ENCODE results near the gene SMAD6. TPM values are rescaled to one million over a fixed set of nuclear protein-coding genes. Genes with fewer than 3 reads are reported as not detected.

Gene SMAD6
- total and polyA plus RNA-seq, 10 of the 15 experiments (the other 5 are each of a cell fraction or from before 2014, with no cell fraction given) = under 0.01 to 0.10 (median 0.03) TPM; not detected in 7

DNA sequence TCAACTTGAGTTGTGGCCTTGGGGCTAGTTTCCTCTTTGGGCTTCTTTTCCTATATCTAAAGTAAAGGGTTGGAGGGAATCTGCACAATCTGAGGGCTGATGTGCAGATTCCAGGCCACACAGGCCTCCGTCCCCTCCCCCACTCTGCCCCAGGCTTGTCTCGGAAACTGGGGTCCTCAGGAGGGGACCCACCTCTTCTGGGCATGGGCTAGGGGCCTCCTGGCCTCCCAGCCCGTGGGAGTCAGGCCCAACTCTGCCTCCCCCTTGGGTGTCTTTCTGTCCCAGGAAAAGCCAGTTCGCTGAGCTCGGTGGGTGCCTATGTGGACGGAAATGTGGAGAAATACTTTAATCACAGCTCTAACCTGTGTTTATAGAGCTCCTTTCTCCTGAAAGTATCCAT lies 4.8 kb downstream of the SMAD6 start:
- DNase-seq (ENCODE audit: low read depth, low spot score) (no peak), ATAC-seq (no peak), FAIRE-seq (no peak)
- no peaks in the 10 kb centered on the region for H3K36me3 ChIP-seq (ENCODE audit: control insufficient read depth in 2 of 2, insufficient read depth in 2 of 2, low read length in 1 of 2)
- ChIA-PET POLR2A (no interaction called here), CTCF (interaction anchor here (0.6 to 1.6 kb wide), 6 partner anchors 52 to 145 kb away, joined by 3 to 5 read pairs (median 3); no protein-coding TSS in a partner anchor), RAD21 (ENCODE audit: unreplicated experiment) (interaction anchor here (0.7 kb wide), 1 partner anchor 784 kb away, joined by 3 read pairs; no protein-coding TSS in a partner anchor), SMC1A (ENCODE audit: uncharacterized antibody, unreplicated experiment) (interaction anchor here (0.9 kb wide), 1 partner anchor 65 kb away, joined by 4 read pairs; no protein-coding TSS in a partner anchor)
- H3K27ac ChIP-seq (ENCODE audit: control insufficient read depth, insufficient read depth) = no peak overlapping the region
- H3K4me3 ChIP-seq = no peak overlapping the region
- no peak overlapping the region for H3K9ac ChIP-seq (ENCODE audit: control insufficient read depth, insufficient read depth, low read length)
- no peak overlapping the region for H3K4me2 ChIP-seq (ENCODE audit: control insufficient read depth, insufficient read depth)
- peaks cover 11 to 15% of the 10 kb centered on the region in 2 experiments for H3K27me3 ChIP-seq (replicated peaks in 1 of 2; ENCODE audit: control insufficient read depth in 2 of 2, insufficient read depth in 2 of 2, low read length in 1 of 2)
- no peaks in the 10 kb centered on the region for H3K9me3 ChIP-seq (replicated peaks; ENCODE audit: control insufficient read depth, insufficient read depth, low read length)
- intact Hi-C loops (cut with micrococcal nuclease; ENCODE audit: unreplicated experiment) (loop anchor here (10.0 kb wide), 1 partner anchor 92 kb away; no protein-coding TSS in a partner anchor), in situ Hi-C loops (cut with MboI) (no loop called here)
- H3K79me2 ChIP-seq (ENCODE audit: control insufficient read depth, insufficient read depth, low read length) = no peaks in the 10 kb centered on the region
- no peak overlapping the region for H2AFZ ChIP-seq (ENCODE audit: control insufficient read depth, low read depth, low read length)
- no TSS peak for BruUV-seq (replicated peaks)
- peaks cover 19% of the 10 kb centered on the region for H3K4me1 ChIP-seq (ENCODE audit: control insufficient read depth, insufficient read depth, low read length)
- 39% methylated on average over 6 of the region's 6 CpGs for WGBS (ENCODE audit: insufficient coverage, insufficient replicate concordance, low lambda C conversion rate, missing lambda C conversion rate)
- TF ChIP-seq SUZ12 (IDR thresholded peaks at IDR 0.05; ENCODE audit: unreplicated experiment) (no peak), BCL11A (IDR thresholded peaks at IDR 0.05; ENCODE audit: low read depth, low read length) (no peak), GATAD2B (conservative IDR thresholded peaks at IDR 0.05; ENCODE audit: low read depth) (no peak), CHD1 (IDR thresholded peaks at IDR 0.05; ENCODE audit: low read depth, low read length) (no peak), PAX5 (IDR thresholded peaks at IDR 0.05; ENCODE audit: borderline replicate concordance, low read depth, low read length) (no peak), ZBED1 (IDR thresholded peaks at IDR 0.05; ENCODE audit: borderline replicate concordance) (no peak), ZNF24 (IDR thresholded peaks at IDR 0.05) (no peak), ASH2L (IDR thresholded peaks at IDR 0.05; ENCODE audit: borderline replicate concordance, low read depth) (no peak), HCFC1 (IDR thresholded peaks at IDR 0.05; ENCODE audit: low read length) (no peak), BMI1 (IDR thresholded peaks at IDR 0.05; ENCODE audit: borderline replicate concordance) (no peak), CEBPB (IDR thresholded peaks at IDR 0.05; ENCODE audit: borderline replicate concordance in 1 of 2, low read depth in 2 of 2, low read length in 2 of 2) (no peak)
- peaks cover 4% of the 10 kb centered on the region for H4K20me1 ChIP-seq (ENCODE audit: control insufficient read depth, insufficient read depth)

Measured in GM12878 (cell line).